Measurements from ENCODE around the gene LCTL. TPM values are rescaled to one million over a fixed set of nuclear protein-coding genes. Genes with fewer than 3 reads are reported as not detected.

Gene LCTL, protein sequence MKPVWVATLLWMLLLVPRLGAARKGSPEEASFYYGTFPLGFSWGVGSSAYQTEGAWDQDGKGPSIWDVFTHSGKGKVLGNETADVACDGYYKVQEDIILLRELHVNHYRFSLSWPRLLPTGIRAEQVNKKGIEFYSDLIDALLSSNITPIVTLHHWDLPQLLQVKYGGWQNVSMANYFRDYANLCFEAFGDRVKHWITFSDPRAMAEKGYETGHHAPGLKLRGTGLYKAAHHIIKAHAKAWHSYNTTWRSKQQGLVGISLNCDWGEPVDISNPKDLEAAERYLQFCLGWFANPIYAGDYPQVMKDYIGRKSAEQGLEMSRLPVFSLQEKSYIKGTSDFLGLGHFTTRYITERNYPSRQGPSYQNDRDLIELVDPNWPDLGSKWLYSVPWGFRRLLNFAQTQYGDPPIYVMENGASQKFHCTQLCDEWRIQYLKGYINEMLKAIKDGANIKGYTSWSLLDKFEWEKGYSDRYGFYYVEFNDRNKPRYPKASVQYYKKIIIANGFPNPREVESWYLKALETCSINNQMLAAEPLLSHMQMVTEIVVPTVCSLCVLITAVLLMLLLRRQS
- total RNA-seq (2014; rRNA removed; shearing (Covaris generic)) (not detected in 2 replicates), total RNA-seq (2022) (not detected in 2 replicates), Bru-seq, nascent RNA (percentile 7 among the genes with signal in this experiment), BruChase-seq, experiment 1, labeled RNA remaining after a 6-hour chase (not detected), BruChase-seq, experiment 2, labeled RNA remaining after a 2-hour chase (percentile 18 among the genes with signal in this experiment)
- long read RNA-seq, partial matches to known transcripts, result 0 of 9 reads
- long read RNA-seq, other reads (novel, unspliced or antisense), result 9 of 9 reads

DNA sequence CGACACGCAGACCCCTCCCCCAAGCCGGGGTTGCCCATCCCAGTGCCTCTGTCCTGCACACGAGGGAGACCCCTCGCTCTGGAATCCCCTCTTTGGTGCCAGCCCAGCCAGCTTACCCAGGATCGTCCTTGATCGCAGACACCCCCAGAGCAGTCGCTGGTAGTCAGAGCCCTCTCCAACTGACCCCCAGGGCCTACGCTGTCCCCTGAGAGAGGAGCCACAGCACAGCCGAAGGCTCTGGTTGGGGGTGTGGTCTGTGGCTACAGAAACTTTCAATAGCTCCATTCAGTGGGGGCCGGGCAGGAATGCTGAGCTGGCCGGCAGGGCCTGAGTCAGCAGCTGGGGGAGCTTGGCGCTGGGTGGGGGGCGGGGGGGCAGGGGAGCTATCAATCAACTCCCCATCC, at the start of gene LCTL:
Gene LCTL, minus strand, starts transcription at position 258 of the 404 bp plus-strand sequence. CDS start 633 bp downstream, outside the sequence.
- intact Hi-C loops (cut with micrococcal nuclease; ENCODE audit: unreplicated experiment), result no loop called here

DNA sequence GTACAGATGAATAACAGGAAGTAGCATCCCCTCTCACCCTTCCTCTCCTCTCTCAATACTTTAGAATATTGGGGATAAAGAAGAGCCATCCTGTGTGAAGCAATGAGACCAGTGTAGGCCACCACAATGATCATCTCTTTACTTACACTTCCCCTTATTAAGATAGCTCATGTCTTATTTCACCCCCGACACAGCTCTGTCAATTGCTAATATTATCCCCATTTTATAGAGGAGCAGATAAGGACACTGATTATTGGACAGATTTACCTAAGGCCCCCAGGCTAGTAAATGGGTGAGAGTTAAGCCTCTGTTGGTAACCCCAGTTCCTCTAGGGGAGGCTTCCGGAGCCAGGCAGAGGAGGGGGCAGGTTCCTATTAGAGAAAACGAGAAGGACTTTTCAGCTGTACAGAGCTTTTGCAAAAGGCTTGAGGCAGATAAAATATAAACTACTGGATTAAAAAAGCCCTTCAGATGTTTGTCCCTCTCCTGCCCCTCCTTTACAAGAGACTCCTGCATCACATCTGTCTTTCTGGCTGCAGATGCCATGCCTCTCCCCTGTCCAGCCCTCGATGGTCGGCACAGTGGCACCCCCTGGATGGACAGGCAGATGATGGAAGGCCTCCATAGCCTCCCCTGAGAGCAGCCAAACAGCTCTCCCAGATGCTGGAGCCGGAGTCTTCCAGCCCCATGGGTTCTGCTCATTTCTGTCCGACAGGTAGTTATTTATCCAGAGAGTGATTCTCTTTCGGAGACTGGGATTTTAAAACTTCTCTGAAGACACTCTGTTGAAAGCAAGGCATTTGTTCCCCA, 49.4 kb upstream of the LCTL start:
- no peak overlapping the region for H3K4me2 ChIP-seq (ENCODE audit: low read length)
- H3K4me3 ChIP-seq (ENCODE audit: low read depth, low read length, poor library complexity, severe bottlenecking), result no peak overlapping the region
- H3K9me3 ChIP-seq (ENCODE audit: low read length), result no peaks in the 10 kb centered on the region
- POLR2A ChIA-PET, result no interaction called here
- H3K79me2 ChIP-seq (ENCODE audit: insufficient read depth, low read depth, low read length), result no peaks in the 10 kb centered on the region
- H2AFZ ChIP-seq (ENCODE audit: low read length), result no peak overlapping the region
- H3K4me1 ChIP-seq (ENCODE audit: insufficient read depth, low read length, poor library complexity, severe bottlenecking), result no peaks in the 10 kb centered on the region
- BruUV-seq (replicated peaks), result no TSS peak
- H3K36me3 ChIP-seq (ENCODE audit: insufficient read depth, low read length), result no peaks in the 10 kb centered on the region
- H3K27ac ChIP-seq (ENCODE audit: low read depth, low read length, poor library complexity, severe bottlenecking), result no peak overlapping the region
- no peaks in the 10 kb centered on the region for H4K20me1 ChIP-seq (ENCODE audit: insufficient read depth, low read length)
- TF ChIP-seq, protein P1, sequence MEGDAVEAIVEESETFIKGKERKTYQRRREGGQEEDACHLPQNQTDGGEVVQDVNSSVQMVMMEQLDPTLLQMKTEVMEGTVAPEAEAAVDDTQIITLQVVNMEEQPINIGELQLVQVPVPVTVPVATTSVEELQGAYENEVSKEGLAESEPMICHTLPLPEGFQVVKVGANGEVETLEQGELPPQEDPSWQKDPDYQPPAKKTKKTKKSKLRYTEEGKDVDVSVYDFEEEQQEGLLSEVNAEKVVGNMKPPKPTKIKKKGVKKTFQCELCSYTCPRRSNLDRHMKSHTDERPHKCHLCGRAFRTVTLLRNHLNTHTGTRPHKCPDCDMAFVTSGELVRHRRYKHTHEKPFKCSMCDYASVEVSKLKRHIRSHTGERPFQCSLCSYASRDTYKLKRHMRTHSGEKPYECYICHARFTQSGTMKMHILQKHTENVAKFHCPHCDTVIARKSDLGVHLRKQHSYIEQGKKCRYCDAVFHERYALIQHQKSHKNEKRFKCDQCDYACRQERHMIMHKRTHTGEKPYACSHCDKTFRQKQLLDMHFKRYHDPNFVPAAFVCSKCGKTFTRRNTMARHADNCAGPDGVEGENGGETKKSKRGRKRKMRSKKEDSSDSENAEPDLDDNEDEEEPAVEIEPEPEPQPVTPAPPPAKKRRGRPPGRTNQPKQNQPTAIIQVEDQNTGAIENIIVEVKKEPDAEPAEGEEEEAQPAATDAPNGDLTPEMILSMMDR (conservative IDR thresholded peaks at IDR 0.05; ENCODE audit: low read length), result no peak
- TF ChIP-seq EZH2phosphoT487 (IDR thresholded peaks at IDR 0.05; ENCODE audit: borderline replicate concordance, low read depth, low read length), result no peak
- intact Hi-C loops (cut with micrococcal nuclease; ENCODE audit: unreplicated experiment), result no loop called here
- CTCF ChIA-PET (ENCODE audit: unreplicated experiment), result interaction anchor here (0.5 to 1.1 kb wide), 2 partner anchors 183 to 236 kb away, joined by 3 to 7 read pairs; no protein-coding TSS in a partner anchor
- no peaks in the 10 kb centered on the region for H3K9me2 ChIP-seq (ENCODE audit: insufficient read depth, low read length)
- no peak for DNase-seq (ENCODE audit: low spot score)

More for the DNA sequence above, at the start of gene LCTL:
- H3K4me3 ChIP-seq (ENCODE audit: low read depth, low read length, poor library complexity, severe bottlenecking), result peak within 1 kb of the TSS; percentile 34
- no TSS peak for BruUV-seq (replicated peaks)
- no peaks in the 10 kb centered on the region for H4K20me1 ChIP-seq (ENCODE audit: insufficient read depth, low read length)
- no peaks in the 10 kb centered on the region for H3K9me2 ChIP-seq (ENCODE audit: insufficient read depth, low read length)
- peak within 1 kb of the TSS; percentile 52 for H3K4me2 ChIP-seq (ENCODE audit: low read length)
- no peak for TF ChIP-seq EZH2phosphoT487 (IDR thresholded peaks at IDR 0.05; ENCODE audit: borderline replicate concordance, low read depth, low read length)
- TF ChIP-seq, protein P1 (conservative IDR thresholded peaks at IDR 0.05; ENCODE audit: low read length), result no peak
- peak within 1 kb of the TSS; percentile 80; the same call in 1 of the 2 replicates for H2AFZ ChIP-seq (ENCODE audit: low read length)
- H3K9me3 ChIP-seq (ENCODE audit: low read length), result no peaks in the 10 kb centered on the region
- DNase-seq (ENCODE audit: low spot score), result no peak
- H3K36me3 ChIP-seq (ENCODE audit: insufficient read depth, low read length), result no peaks in the 10 kb centered on the region
- no peaks in the 10 kb centered on the region for H3K79me2 ChIP-seq (ENCODE audit: insufficient read depth, low read depth, low read length)
- peaks cover 8% of the 10 kb centered on the region for H3K4me1 ChIP-seq (ENCODE audit: insufficient read depth, low read length, poor library complexity, severe bottlenecking)
- ChIA-PET CTCF (ENCODE audit: unreplicated experiment) (no interaction called here), POLR2A (interaction anchor here (0.5 to 0.6 kb wide), 2 partner anchors 11 to 43 kb away, joined by 3 to 6 read pairs; no protein-coding TSS in a partner anchor)
- H3K27ac ChIP-seq (ENCODE audit: low read depth, low read length, poor library complexity, severe bottlenecking), result no peak within 1 kb of the TSS

Data from OCI-LY7 (cell line).